RKO (cell line): ENCODE results near the gene ASS1.
A peak's percentile ranks its signal among the peaks of the same experiment; 100 is the strongest.

ENCODE experiments used
- DNase-seq: peaks from one replicate; pipeline ENCODE4 v3.0.0-alpha.2; 2016; ENCODE audit warnings: low spot score

Gene ASS1

GRCh38 chr9:130454096-130454811 lies 9.5 kb downstream of the ASS1 start:
- DNase-seq = no peak

DNA sequence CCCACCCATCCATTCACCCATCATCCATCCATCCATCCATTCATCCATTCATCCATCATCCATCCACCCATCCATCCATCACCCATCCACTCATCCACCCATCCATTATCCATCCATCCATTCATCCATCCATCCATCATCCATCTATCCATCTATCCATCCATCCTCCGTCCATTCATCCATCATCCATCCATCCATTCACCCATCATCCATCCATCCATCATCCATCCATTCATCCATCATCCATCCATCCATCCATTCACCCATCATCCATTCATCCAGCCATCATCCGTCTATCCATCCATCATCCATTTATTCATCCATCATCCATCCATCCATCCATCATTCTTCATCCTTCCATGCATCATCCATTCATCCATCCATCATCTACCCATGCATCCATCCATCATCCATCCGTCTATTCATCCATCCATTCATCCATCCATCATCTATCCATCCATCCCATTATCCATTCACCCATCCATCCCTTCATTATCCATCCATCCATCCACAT lies 10.1 kb downstream of the ASS1 start:
- no peak for DNase-seq

DNA sequence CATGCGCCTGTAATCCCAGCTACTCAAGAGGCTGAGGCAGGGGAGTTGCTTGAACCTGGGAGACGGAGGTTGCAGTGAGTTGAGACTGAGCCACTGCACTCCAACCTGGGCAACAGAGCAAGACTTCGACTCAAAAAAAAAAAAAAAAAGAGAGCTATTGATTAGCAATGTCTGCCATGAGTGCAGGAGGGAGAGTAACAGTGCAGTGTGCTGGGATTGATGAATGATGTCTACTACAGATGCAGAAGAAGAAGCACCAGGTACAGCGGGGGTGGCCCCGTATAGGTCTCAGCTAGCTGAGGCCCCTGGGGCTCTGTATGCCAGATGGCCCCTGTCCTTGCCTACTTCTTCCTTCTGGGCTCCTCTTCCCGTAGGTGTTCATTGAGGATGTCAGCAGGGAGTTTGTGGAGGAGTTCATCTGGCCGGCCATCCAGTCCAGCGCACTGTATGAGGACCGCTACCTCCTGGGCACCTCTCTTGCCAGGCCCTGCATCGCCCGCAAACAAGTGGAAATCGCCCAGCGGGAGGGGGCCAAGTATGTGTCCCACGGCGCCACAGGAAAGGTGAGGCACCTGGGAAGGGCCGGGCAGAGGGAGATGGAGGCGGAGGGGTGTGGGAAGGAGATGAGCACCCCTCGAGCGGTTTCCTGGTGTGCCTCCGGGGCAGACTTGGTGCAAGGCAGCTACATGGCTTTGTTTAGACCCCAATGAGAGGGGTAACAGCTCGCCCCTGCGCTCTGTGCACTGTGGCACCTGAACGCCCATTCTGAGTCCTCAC lies 13.5 kb downstream of the ASS1 start:
- DNase-seq = no peak

DNA sequence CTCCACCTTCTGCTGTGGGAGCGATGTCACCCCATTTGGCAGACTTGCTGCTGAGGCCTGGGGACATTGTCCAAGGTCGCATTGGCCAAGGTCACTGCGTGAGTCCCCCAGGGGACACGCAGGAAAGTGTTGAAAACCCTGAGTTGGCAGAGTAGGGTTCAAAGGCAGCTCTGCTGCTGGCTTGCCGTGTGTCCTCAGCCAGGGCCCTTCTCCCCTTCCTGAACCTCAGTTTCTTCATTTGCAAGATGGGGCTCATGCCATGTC lies 14.0 kb downstream of the ASS1 start:
- DNase-seq = no peak

GRCh38 chr9:130459151-130459550 lies 14.4 kb downstream of the ASS1 start:
- no peak for DNase-seq

GRCh38 chr9:130459941-130460669 lies 15.3 kb downstream of the ASS1 start:
- no peak for DNase-seq

- DNase-seq = peak; percentile 59
Observed at GRCh38 chr9:130461218-130461630, 16.5 kb downstream of the ASS1 start.

- no peak for DNase-seq
Observed at GRCh38 chr9:130461731-130462130, 17.0 kb downstream of the ASS1 start.

DNA sequence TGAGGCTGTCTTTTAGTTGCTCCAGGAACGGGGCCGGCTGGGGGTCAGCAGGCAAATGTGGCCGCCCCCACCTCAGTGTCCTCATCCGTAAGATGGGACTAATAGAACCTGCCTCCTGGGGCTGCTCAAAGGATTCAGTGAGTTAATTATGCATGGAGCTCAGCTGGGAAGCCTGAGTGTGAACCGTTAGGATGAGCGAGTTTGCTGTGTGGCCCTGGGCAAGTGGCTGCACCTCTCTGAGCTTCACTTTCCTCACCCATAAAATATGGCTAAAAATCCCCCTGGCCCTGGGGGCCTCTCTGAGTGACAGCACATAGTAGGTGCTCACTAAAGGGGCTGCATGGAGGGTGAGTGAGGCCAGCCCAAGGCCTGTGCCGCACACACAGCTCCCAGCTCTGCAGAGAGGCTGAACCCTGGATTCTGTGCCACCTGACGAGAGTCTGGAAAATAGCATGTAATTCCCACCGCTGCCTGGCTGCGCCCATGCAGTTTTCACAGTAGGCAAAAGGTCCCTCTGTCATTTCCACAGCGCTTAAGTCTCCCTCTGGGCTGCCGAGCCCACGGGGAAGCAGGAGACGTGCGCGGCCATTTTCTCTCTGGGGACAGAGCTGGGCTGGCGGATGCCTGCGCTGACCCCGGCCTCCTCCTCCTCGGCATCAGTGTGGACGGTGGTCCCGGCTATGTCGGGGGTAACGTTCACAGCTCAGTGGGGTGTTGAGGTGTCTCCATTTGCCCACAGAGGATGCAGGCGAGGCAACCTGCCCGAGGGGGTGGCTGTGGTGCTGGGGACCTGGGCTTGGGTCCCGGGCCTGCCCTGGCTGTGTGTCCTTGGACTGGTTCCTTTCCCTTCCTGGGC lies 18.2 kb downstream of the ASS1 start:
- no peak for DNase-seq

DNA sequence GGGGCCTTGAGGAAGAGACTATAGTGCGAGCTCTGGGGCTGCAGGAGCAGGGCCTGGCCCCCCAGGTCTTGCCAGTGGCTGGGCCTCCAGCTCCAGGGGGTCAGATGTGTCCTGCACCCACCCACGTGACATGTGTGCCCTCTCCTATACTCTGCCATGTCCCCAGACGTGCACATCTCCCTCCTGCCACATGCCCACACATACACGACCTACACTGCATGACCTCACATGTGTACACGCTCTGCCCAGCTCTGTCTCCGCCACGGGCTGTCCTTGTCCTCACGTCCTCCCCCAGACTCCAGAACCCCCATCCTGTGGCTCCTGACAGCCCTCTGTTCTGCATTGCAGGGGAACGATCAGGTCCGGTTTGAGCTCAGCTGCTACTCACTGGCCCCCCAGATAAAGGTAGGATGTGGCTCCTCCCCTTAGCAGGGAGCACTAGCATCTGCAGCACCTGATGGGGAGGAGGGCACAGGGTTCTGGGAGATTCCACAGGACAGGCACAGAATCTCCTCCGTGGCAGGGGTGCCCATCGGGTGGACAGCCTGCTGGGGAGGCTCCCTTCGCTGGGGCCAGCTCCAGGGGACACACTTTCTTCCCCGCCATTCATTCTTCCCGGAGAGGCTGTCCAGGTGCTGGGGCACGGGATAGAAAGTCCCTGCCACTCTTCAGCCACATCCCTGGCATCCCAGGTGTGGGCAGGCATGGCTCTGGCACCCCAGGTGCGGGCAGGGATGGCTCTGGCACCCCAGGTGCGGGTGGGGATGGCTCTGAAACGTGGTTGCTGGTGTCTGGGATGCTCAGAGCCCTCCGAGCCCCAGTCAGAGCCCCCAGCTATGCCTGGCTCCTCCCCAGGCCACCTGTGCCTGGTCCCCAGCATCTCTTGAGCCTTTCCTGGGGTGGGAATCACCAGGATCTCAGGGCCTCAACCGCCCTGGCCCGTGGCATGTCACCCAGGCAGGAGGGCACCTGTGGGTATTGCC lies 19.3 kb downstream of the ASS1 start:
- DNase-seq = no peak

- DNase-seq = no peak
Observed at GRCh38 chr9:130465383-130466096, 20.8 kb downstream of the ASS1 start.

GRCh38 chr9:130466537-130467217 lies 21.9 kb downstream of the ASS1 start:
- DNase-seq = no peak

DNA sequence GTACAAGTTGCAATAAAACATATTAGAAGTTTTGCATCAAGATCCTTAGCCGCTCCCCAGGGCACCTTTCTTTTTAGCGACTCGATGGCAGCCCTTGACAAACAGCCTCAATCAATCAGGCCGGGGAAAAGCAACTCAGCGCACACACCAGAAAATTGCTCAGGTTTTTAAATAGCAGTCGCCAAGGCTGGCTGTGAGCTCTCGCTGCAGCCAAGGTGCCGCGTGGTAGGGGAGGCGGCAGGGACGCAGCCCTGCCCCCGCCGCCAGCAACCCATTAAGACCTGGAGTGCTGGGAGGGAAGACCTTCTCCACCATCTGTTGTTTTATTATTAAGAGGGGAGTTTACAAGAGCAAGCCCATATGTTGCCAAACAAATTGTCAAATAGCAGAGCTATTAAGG lies 22.6 kb downstream of the ASS1 start:
- DNase-seq = no peak

- no peak for DNase-seq
Observed at GRCh38 chr9:130468566-130468965, 23.8 kb downstream of the ASS1 start.

DNA sequence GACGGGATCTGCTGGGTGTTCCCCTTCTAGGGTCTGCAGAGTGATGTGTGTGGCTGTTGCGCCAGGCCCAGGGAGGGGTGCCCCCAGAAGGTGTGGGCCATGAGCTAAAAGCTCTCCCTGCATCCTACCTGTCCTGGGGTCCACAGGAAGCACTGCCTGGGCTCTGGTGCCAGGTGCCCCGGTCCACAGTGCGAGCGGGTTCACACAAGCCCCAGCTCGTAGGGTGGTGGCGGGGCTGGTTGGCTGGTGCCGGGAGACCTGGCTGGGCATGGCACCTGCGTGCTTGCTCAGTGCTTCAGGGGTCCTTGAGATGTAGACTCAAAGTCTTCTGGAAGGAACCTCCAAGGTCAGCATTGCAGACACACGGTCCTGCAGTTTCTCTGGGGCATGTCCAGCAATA lies 25.5 kb downstream of the ASS1 start:
- no peak for DNase-seq

- no peak for DNase-seq
Observed at GRCh38 chr9:130470950-130471349, 26.2 kb downstream of the ASS1 start.

DNA sequence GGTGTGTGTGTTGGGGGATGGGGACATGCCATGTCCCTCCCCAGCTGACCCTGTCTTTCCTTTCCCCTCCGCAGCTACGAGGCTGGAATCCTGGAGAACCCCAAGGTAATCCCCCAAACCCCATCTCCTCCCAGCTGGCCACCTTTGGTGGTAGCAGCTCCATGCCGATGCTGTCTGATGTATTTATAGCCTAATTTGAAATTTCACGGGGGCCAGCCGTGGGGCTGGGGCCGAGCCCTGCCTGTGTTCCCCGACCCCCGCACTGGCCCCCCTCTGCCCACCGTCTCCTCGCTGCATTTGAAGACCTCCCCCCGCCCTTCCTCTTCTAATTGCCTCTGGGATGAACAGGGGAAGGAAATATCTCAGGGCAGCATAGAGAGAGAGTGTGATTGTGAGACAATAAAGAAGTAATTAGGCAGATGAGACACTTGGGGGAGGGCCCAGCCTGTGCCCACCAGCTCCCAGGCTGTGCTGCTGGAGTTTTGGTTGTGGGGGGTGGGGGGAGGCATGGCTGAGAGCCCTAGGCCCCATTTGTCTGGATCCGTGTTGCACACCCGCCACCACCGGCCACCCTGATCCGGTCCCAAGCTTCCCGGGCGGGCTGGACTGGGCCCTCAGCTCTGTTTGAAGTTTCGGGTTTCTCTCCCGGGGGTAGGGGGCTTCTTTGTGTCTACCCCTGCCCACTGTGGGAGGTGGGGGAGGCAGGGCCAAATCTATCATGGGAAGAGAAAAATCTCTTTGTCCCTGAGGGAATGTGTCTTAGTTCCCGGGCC lies 26.8 kb downstream of the ASS1 start:
- no peak for DNase-seq

- DNase-seq = no peak
Observed at GRCh38 chr9:130472184-130472705, 27.5 kb downstream of the ASS1 start.

- no peak for DNase-seq
Observed at GRCh38 chr9:130473009-130473408, 28.2 kb downstream of the ASS1 start.
